SH-SY5Y (cell line): ENCODE data around the gene KLHL29.

Experiments
- GATA2 ChIP-seq: IDR thresholded peaks from 2 replicates; pipeline ENCODE4 v1.6.1; 2011; ENCODE audit warnings: mild to moderate bottlenecking, low read depth, low read length
- GATA3 ChIP-seq: IDR thresholded peaks from 2 replicates; pipeline ENCODE4 v1.6.1; 2011; ENCODE audit warnings: low read depth, mild to moderate bottlenecking, low read length, moderate library complexity

The KLHL29 gene

GRCh38 chr2:23664066-23664788 lies 279.2 kb downstream of the KLHL29 start:
- TF ChIP-seq GATA2 (no peak), GATA3 (no peak)

GRCh38 chr2:23666241-23666979 lies 281.4 kb downstream of the KLHL29 start:
- TF ChIP-seq GATA2 (no peak), GATA3 (no peak)

DNA sequence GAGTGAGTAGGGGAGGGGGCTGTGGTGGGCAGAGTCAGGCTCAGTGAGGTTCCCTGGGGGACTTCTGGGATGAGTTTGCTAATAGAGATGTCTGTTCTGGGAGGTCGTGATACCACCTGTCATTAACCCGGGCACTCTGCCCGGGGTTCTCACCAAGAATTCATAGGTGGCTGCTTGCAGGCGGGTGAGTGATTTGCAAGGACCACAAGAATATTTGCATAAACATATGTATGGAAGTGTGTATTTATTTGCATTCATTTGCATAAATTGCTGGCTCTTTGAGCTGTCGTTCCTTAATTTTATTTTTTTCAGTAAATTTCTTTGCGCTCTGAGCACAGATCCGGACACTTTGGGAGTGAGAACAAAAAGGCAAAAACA lies 282.0 kb downstream of the KLHL29 start:
- TF ChIP-seq GATA3 (no peak), GATA2 (no peak)

- TF ChIP-seq GATA2 (no peak), GATA3 (no peak)
These were observed 283.9 kb downstream of the KLHL29 start for GRCh38 chr2:23668756-23669304.

- TF ChIP-seq GATA3 (no peak), GATA2 (peak; percentile 76)
These were observed 284.6 kb downstream of the KLHL29 start for GRCh38 chr2:23669413-23670244.

GRCh38 chr2:23670245-23670592 lies 285.2 kb downstream of the KLHL29 start:
- TF ChIP-seq GATA3 (no peak), GATA2 (no peak)

DNA sequence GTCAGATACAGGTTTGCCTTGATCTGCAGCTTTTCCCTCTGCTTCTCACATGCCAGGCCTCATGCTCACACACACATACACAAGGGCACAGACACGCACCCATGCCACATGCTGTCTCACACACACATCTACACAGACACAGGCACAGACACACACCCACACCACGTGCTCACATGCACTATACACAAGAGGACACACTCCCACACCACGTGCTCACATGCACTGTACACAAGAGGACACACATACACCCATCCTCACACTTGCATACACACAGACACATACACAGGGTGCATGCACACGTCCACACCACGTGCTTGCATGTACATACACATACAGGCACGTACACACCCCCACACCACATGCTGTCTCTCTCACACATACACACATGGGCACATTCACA lies 288.1 kb downstream of the KLHL29 start:
- TF ChIP-seq GATA2 (no peak), GATA3 (no peak)

- TF ChIP-seq GATA3, result no peak
- no peak for TF ChIP-seq GATA2
These were observed 289.1 kb downstream of the KLHL29 start for GRCh38 chr2:23673830-23674679.

DNA sequence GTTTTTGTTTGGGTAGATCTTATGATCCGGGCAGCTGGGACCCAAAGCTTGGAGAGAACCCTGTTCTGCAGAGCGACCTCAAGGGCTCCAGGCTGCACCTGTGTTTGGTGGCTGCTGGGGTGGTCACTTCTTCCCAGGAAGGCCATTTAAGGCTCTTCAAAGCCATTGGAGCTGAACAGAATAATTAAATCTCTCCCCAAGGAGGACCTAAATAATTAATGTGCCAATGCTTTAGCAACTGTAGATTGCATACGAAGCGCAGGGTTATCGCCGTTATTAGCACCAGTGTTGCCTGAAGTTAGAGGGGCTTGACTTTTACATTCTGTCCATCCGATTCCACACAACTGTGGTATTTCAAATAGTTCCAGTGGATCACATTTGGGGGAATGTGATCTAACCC lies 290.5 kb downstream of the KLHL29 start:
- TF ChIP-seq GATA2 (no peak), GATA3 (no peak)

DNA sequence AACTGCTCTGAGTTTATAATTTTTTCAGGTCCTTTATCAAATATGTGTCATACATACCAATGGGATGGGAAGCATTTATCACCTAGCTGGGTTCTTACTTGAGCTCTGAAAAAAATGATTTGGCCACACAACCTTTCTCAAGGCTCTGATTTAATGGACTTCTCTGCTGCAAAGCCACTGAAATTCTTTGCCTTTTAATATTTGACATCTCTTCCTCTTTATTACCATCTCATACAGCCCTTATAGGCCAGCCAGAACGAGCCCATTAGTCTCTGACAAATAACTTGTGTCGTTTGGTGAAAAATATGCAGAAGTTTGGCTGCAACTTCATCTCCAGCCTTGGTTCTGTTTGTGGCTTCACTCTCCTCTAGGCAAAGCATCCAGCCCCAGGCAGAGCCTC lies 292.9 kb downstream of the KLHL29 start:
- TF ChIP-seq GATA3 (no peak), GATA2 (no peak)

DNA sequence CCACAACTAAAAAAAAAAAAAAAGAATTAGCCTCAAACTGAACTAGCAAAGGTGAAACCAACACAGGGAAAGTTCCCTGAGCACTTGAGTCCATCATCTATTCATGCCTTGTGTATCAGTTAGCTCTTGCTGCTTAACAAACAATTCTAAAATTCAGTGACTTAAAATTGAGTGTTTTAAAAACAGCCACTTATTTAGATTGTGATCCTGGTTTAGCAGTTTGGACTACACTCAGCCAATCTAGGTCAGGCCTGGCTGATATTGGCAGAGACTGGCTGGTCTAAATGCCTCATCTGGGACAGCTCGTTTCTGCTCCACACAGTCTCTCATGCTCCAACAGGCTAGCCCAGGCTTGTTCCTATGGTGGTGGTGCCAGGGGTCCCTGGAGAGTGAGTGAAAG lies 294.1 kb downstream of the KLHL29 start:
- no peak for TF ChIP-seq GATA3
- TF ChIP-seq GATA2, result no peak

DNA sequence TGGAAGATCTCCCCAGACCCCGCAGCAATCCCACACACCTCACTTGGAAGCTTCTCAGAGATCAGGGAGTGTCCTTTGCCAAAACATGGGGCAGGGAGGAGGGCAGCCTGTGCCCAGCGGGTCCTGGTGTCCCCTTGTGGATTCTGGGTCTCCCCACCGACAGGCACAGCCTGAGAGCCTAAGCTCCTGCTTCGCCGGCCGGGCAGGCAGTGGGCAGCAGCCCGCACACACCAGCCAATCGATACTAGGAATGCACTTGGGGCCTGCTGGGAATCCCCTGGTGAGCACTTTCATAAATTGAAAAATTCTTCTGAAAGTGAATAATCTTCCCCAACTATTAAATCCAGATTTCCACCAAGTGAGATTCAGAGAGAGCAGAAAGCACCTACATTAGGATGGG lies 296.0 kb downstream of the KLHL29 start:
- TF ChIP-seq GATA2 (no peak), GATA3 (no peak)

- no peak for TF ChIP-seq GATA2
- no peak for TF ChIP-seq GATA3
These were observed 296.6 kb downstream of the KLHL29 start for GRCh38 chr2:23681356-23682140.

DNA sequence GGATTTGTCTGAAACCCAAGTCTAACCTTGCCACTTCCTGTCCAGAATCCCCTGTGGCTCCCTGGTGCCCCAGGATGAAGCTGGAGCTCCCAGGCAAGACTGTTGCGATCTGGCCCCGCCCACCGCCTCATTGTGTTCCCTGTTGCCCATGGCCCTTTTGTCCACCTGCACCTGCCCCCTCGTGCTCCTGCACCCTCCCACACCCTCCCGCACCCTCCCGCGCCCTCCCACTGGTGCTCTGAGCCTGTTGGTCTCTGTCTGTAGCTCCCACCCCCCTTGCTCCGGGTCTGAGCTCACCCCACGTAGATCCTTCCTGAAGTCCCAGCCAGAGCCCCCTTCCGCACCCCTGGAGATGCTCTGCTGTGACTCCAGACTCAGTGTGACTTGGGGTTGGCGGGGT lies 297.5 kb downstream of the KLHL29 start:
- TF ChIP-seq GATA2 (no peak), GATA3 (no peak)
